K562 (cell line): ENCODE measurements around the gene TNNT1. TPM values are rescaled to one million over a fixed set of nuclear protein-coding genes. Genes with fewer than 3 reads are reported as not detected.

ENCODE experiments used
- ATAC-seq: fragments of 200-7000 bp; cut with Tn5 transposase; 3 replicates; pipeline ENCODE4 v1.9.1; 2020; ENCODE audit warnings: moderate library complexity
- BruUV-seq: library from RNA; stranded (reverse); fragments of 400-500 nt; replicated peaks from 2 replicates; lab custom pipeline; 2021; lab: Mats Ljungman, UMichigan
- CTCF ChIA-PET: fragments of 300-600 bp; formaldehyde crosslinking; extraction: SDS; loops from one replicate; lab custom pipeline; 2021; ENCODE audit warnings: low intra/inter-chr PET ratio; lab: Yijun Ruan, JAX
- POLR2A ChIA-PET: fragments of 300-600, 350-650 bp; sonication (Branson Sonifier 250); formaldehyde crosslinking; extraction: SDS; loops from one replicate; lab custom pipeline; 2021; ENCODE audit warnings: antibody characterized with exemption, inconsistent platforms; lab: Yijun Ruan, JAX
- DNase-seq, 4 experiments: peaks; one replicate each; pipeline versions ENCODE4 v3.0.0 to v3.0.0-alpha.2; 2011 to 2018; ENCODE audit warnings: low spot score in 3 of 4, mixed read lengths in 3 of 4; ENCODE audit errors: extremely low read depth in 1 of 4
- FAIRE-seq: peaks from 2 replicates; lab custom pipeline; 2011; peaks lifted over from hg19 to GRCh38; lab: Jason Lieb, UNC
- H2AFZ ChIP-seq: 2 replicates; pipeline ENCODE4 v1.6.0; 2011; ENCODE audit warnings: low read depth, low read length, control low read depth, inconsistent platforms
- H3K27ac ChIP-seq: fragments of 200-600 bp; 3 replicates; pipeline ENCODE4 v1.8.0; 2011; ENCODE audit warnings: low read depth, mild to moderate bottlenecking, control low read depth, inconsistent platforms, low read length, moderate library complexity, mixed read lengths; ENCODE audit errors: extremely low read depth
- H3K27me3 ChIP-seq, 2 experiments: fragments of 300-600 bp in 1 of 2; 2 replicates in 1 of 2; 3 replicates in 1 of 2; pipeline versions ENCODE4 v1.6.0 to v1.8.0; 2011; ENCODE audit warnings: inconsistent platforms in 2 of 2, low read length in 2 of 2, mild to moderate bottlenecking in 1 of 2, mixed read lengths in 1 of 2, moderate library complexity in 1 of 2; ENCODE audit not compliant: control insufficient read depth in 2 of 2, insufficient read depth in 2 of 2
- H3K36me3 ChIP-seq: fragments of 300-600 bp; 3 replicates; pipeline ENCODE4 v1.8.0; 2011; ENCODE audit warnings: mild to moderate bottlenecking, low read length, inconsistent platforms; ENCODE audit not compliant: control insufficient read depth, insufficient read depth
- H3K4me1 ChIP-seq, 2 experiments: fragments of 200-600 bp in 1 of 2; replicated peaks in 1 of 2; 2 replicates in 1 of 2; 3 replicates in 1 of 2; pipeline versions ENCODE4 v1.5.1 to v1.8.0; 2011; ENCODE audit warnings: inconsistent platforms in 2 of 2, low read length in 2 of 2, mild to moderate bottlenecking in 1 of 2, mixed read lengths in 1 of 2, moderate library complexity in 1 of 2; ENCODE audit not compliant: control insufficient read depth in 2 of 2, insufficient read depth in 2 of 2
- H3K4me2 ChIP-seq: 2 replicates; pipeline ENCODE4 v1.6.1; 2011; ENCODE audit warnings: low read length, control low read depth, inconsistent platforms, mixed read lengths; ENCODE audit not compliant: insufficient read depth
- H3K4me3 ChIP-seq: fragments of 200-600 bp; sonication (generic), shearing (Covaris generic); 2 replicates; pipeline ENCODE4 v1.5.1; 2016; ENCODE audit warnings: control low read depth, inconsistent platforms
- H3K79me2 ChIP-seq: fragments of 200-600 bp; 3 replicates; pipeline ENCODE4 v1.8.0; 2011; ENCODE audit warnings: low read length, inconsistent platforms; ENCODE audit not compliant: control insufficient read depth, insufficient read depth
- H3K9ac ChIP-seq, 2 experiments: 2 replicates each; pipeline versions ENCODE4 v1.6.0 to v1.6.1; 2011; ENCODE audit warnings: low read depth in 2 of 2, low read length in 2 of 2, control low read depth in 1 of 2, inconsistent platforms in 1 of 2, mild to moderate bottlenecking in 1 of 2, mixed read lengths in 1 of 2; ENCODE audit not compliant: insufficient read depth in 1 of 2
- H3K9me1 ChIP-seq: one replicate; pipeline ENCODE4 v1.6.0; 2011; ENCODE audit warnings: inconsistent platforms, mild to moderate bottlenecking, low read length, moderate library complexity; ENCODE audit not compliant: control insufficient read depth, insufficient read depth
- H3K9me3 ChIP-seq: replicated peaks from 2 replicates; pipeline ENCODE4 v1.5.1; 2011; ENCODE audit warnings: low read depth, low read length, inconsistent platforms; ENCODE audit not compliant: control insufficient read depth, insufficient read depth
- H4K20me1 ChIP-seq: replicated peaks from 2 replicates; pipeline ENCODE4 v1.6.1; 2011; ENCODE audit warnings: low read length, inconsistent platforms, mixed read lengths; ENCODE audit not compliant: control insufficient read depth, insufficient read depth
- GABPA ChIP-seq: fragments of 200-800 bp; sonication (Bioruptor generic); conservative IDR thresholded peaks from 2 replicates; pipeline ENCODE4 v1.6.1; 2016; ENCODE audit warnings: low read depth, missing genetic modification characterization, missing compliant biosample characterization
- LCOR ChIP-seq: sonication (generic); formaldehyde crosslinking; IDR thresholded peaks from 2 replicates; pipeline ENCODE4 v1.8.0; 2022; ENCODE audit warnings: mild to moderate bottlenecking, missing genetic modification reagents
- MAFF ChIP-seq: IDR thresholded peaks from 2 replicates; pipeline ENCODE4 v1.6.1; 2012; ENCODE audit warnings: low read length, improper control_type of control experiment
- MAFK ChIP-seq: IDR thresholded peaks from 2 replicates; pipeline ENCODE4 v1.6.1; 2011; ENCODE audit warnings: low read length, improper control_type of control experiment
- PTTG1 ChIP-seq: fragments of 450-650 bp; IDR thresholded peaks from 2 replicates; pipeline ENCODE4 v1.6.1; 2016; ENCODE audit warnings: low read depth, mild to moderate bottlenecking, missing genetic modification characterization, missing compliant biosample characterization
- SAFB ChIP-seq: fragments of 200-400 bp; formaldehyde crosslinking; IDR thresholded peaks from 2 replicates; pipeline ENCODE4 v1.6.1; 2017; ENCODE audit warnings: low read depth, low read length, borderline replicate concordance
- TAF15 ChIP-seq: fragments of 200-400 bp; formaldehyde crosslinking; IDR thresholded peaks from 2 replicates; pipeline ENCODE4 v1.6.1; 2017; ENCODE audit warnings: mild to moderate bottlenecking, low read depth, low read length, moderate library complexity
- ZNF12 ChIP-seq: sonication (generic); formaldehyde crosslinking; IDR thresholded peaks from 2 replicates; pipeline ENCODE4 v1.4.0; 2020; ENCODE audit warnings: mild to moderate bottlenecking, missing genetic modification reagents
- ZNF263 ChIP-seq: sonication (generic); formaldehyde crosslinking; IDR thresholded peaks from 2 replicates; pipeline ENCODE4 v1.8.0; 2022; ENCODE audit warnings: mild to moderate bottlenecking, missing genetic modification reagents, borderline replicate concordance
- ZNF407 ChIP-seq: fragments of 450-650 bp; IDR thresholded peaks from 2 replicates; pipeline ENCODE4 v1.6.1; 2016; ENCODE audit warnings: low read depth
- ZNF41 ChIP-seq: fragments of 250-450 bp; sonication (Bioruptor Pico); conservative IDR thresholded peaks from 2 replicates; pipeline ENCODE4 v1.4.0; 2020; ENCODE audit warnings: mild to moderate bottlenecking
- ZNF511 ChIP-seq: sonication (generic); formaldehyde crosslinking; IDR thresholded peaks from 2 replicates; pipeline ENCODE4 v1.8.0; 2022; ENCODE audit warnings: mild to moderate bottlenecking, missing genetic modification reagents
- WGBS: fragments of 100-300 bp; shearing (Covaris generic); methylation state at CpG from one replicate; pipeline ENCODE4 v1.1.6; 2016; ENCODE audit warnings: low coverage, mixed read lengths; ENCODE audit not compliant: insufficient coverage; ENCODE audit errors: missing lambda C conversion rate; 5-methylcytosine and 5-hydroxymethylcytosine counted together
- in situ Hi-C: fragments of 300-500 bp; cut with MboI; formaldehyde crosslinking; loops from 4 replicates; pipeline ENCODE4 v1.15.0; 2018; ENCODE audit warnings: inconsistent platforms, mixed read lengths
- intact Hi-C: fragments of 100-400 bp; cut with micrococcal nuclease; formaldehyde crosslinking; loops from 2 replicates; pipeline ENCODE4 v1.14.2; 2022
- polyA plus RNA-seq, 8 experiments: library from polyadenylated mRNA; depleted of rRNA in 4 of 8; stranded (reverse) in 5 of 8; unstranded in 3 of 8; fragments of >200 nt; fragmentation: Nextera tagmentation in 2 of 8; fragmentation: Illumina TruSeq in 1 of 8; extraction: Ambion mirVana in 2 of 8; extraction: Trizol in 1 of 8; gene quantifications; 2 replicates each; pipeline versions ENCODE4 v1.2.1 to v1.2.3, GENCODE V29; 2011 to 2014; ENCODE audit warnings: inconsistent platforms in 1 of 8, missing spikeins in 1 of 8
- total RNA-seq, 7 experiments: library from RNA; depleted of rRNA in 6 of 7; stranded (reverse); fragments of >200 nt in 6 of 7; fragmentation: Illumina TruSeq in 2 of 7; extraction: Trizol in 2 of 7; gene quantifications; 2 replicates each; pipeline versions ENCODE4 v1.2.1 to v1.2.3, GENCODE V29; 2011 to 2021; ENCODE audit warnings: low replicate concordance in 1 of 7

Gene TNNT1
- total and polyA plus RNA-seq, 9 of the 15 experiments (the other 6 are each of a cell fraction or from before 2014, with no cell fraction given) = 31.8 to 390 (median 227) TPM

- H3K36me3 ChIP-seq = peaks cover 20% of the 10 kb centered on the region; the same call in 2 of the 3 replicates
- FAIRE-seq = peak; percentile 98
- intact Hi-C loops = loop anchor here (1.0 to 10.0 kb wide), 2 partner anchors 13 to 488 kb away; no protein-coding TSS in a partner anchor
- H3K27me3 ChIP-seq = no peaks in the 10 kb centered on the region
- ChIA-PET POLR2A (interaction anchor here (0.5 to 2.1 kb wide), 12 partner anchors 9 to 703 kb away, joined by 3 to 13 read pairs (median 3); partner anchors contain the start of genes DNAAF3, PPP6R1 and TNNI3), CTCF (interaction anchor here (1.2 kb wide), 1 partner anchor 10 kb away, joined by 4 read pairs; no protein-coding TSS in a partner anchor)
- no peaks in the 10 kb centered on the region for H4K20me1 ChIP-seq
- H3K9me3 ChIP-seq = no peaks in the 10 kb centered on the region; the same call in 1 of the 2 replicates
- peak overlapping the region; percentile 69 for H3K27ac ChIP-seq
- WGBS = 0% methylated on average over 6 of the region's 27 CpGs
- peak overlapping the region; percentile 63 to 74 for H3K9ac ChIP-seq
- no TSS peak for BruUV-seq
- peak; percentile 88 to 94 (median 90) for DNase-seq
- peaks cover 20 to 52% of the 10 kb centered on the region in 2 experiments for H3K4me1 ChIP-seq
- peak overlapping the region; percentile 89 for H2AFZ ChIP-seq
- H3K9me1 ChIP-seq = no peaks in the 10 kb centered on the region
- peaks cover 16% of the 10 kb centered on the region for H3K79me2 ChIP-seq
- H3K4me2 ChIP-seq = peak overlapping the region; percentile 83
- in situ Hi-C loops = loop anchor here (25.0 kb wide), 1 partner anchor 491 kb away; the partner anchor contains the start of genes CCDC106, ZNF580 and ZNF581
- H3K4me3 ChIP-seq = peak overlapping the region; percentile 88
- ATAC-seq = peak; percentile 96
- no peak for TF ChIP-seq ZNF41
- no peak for TF ChIP-seq MAFF
- peak; percentile 58 for TF ChIP-seq GABPA (tag)
- TF ChIP-seq ZNF511 (CRISPR knock-in tag) = peak; percentile 32; the same call in 1 of the 2 replicates
- TF ChIP-seq MAFK = no peak
- TF ChIP-seq ZNF407 = no peak
- 0 out of 2 replicates have a peak, but pooled peaks have one; percentile 25 for TF ChIP-seq LCOR (CRISPR knock-in tag)
- TF ChIP-seq TAF15 = no peak
- peak; percentile 76 for TF ChIP-seq ZNF263
- TF ChIP-seq SAFB = no peak
- no peak for TF ChIP-seq ZNF12 (CRISPR knock-in tag)
- TF ChIP-seq PTTG1 (tag) = no peak
Observed at GRCh38 chr19:55146705-55147273, 2.2 kb downstream of the TNNT1 start.
